HG03045 (cell line): ENCODE results near the gene SPECC1L.

Experiments
- ATAC-seq: cut with Tn5 transposase; IDR thresholded peaks from one replicate; pipeline ENCODE4 v1.9.1; 2021; ENCODE audit warnings: mild to moderate bottlenecking, moderate library complexity; ENCODE audit not compliant: unreplicated experiment

SPECC1L gene

GRCh38 chr22:24437091-24437490, 166.5 kb downstream of the SPECC1L start:
- ATAC-seq, result no peak

- ATAC-seq, result no peak
Measured at GRCh38 chr22:24437741-24438328, 167.2 kb downstream of the SPECC1L start.

- no peak for ATAC-seq
Measured at GRCh38 chr22:24440270-24440717, 169.7 kb downstream of the SPECC1L start.

- no peak for ATAC-seq
Measured at GRCh38 chr22:24440718-24441405, 170.2 kb downstream of the SPECC1L start.

- ATAC-seq, result no peak
Measured at GRCh38 chr22:24441406-24442351, 171.0 kb downstream of the SPECC1L start.

- ATAC-seq, result no peak
Measured at GRCh38 chr22:24442352-24442744, 171.7 kb downstream of the SPECC1L start.

GRCh38 chr22:24443668-24444067, 173.0 kb downstream of the SPECC1L start:
- ATAC-seq, result no peak

- ATAC-seq, result no peak
Measured at GRCh38 chr22:24444251-24444650, 173.6 kb downstream of the SPECC1L start.

GRCh38 chr22:24444729-24445466, 174.3 kb downstream of the SPECC1L start:
- ATAC-seq, result no peak

- no peak for ATAC-seq
Measured at GRCh38 chr22:24445481-24446259, 175.0 kb downstream of the SPECC1L start.

- ATAC-seq, result no peak
Measured at GRCh38 chr22:24446260-24446611, 175.6 kb downstream of the SPECC1L start.

GRCh38 chr22:24450610-24451009, 180.0 kb downstream of the SPECC1L start:
- ATAC-seq, result no peak

- ATAC-seq, result no peak
Measured at GRCh38 chr22:24451162-24451561, 180.5 kb downstream of the SPECC1L start.

GRCh38 chr22:24453853-24454252, 183.2 kb downstream of the SPECC1L start:
- no peak for ATAC-seq

- no peak for ATAC-seq
Measured at GRCh38 chr22:24455039-24455438, 184.4 kb downstream of the SPECC1L start.

GRCh38 chr22:24455751-24456426, 185.3 kb downstream of the SPECC1L start:
- no peak for ATAC-seq

GRCh38 chr22:24457894-24458420, 187.3 kb downstream of the SPECC1L start:
- no peak for ATAC-seq

- ATAC-seq, result no peak
Measured at GRCh38 chr22:24459911-24460310, 189.3 kb downstream of the SPECC1L start.

- no peak for ATAC-seq
Measured at GRCh38 chr22:24460418-24461089, 189.9 kb downstream of the SPECC1L start.
